Osteoblast (primary cell): ENCODE results near the gene GLI3. TPM values are rescaled to one million over a fixed set of nuclear protein-coding genes. Genes with fewer than 3 reads are reported as not detected.

Experiments used
- DNase-seq: peaks from one replicate; pipeline ENCODE4 v3.0.0; 2011; ENCODE audit warnings: low spot score, mixed read lengths; ENCODE audit not compliant: insufficient read length; ENCODE audit errors: missing footprints
- H2AFZ ChIP-seq: 2 replicates; pipeline ENCODE4 v1.6.0; 2011; ENCODE audit warnings: mild to moderate bottlenecking, low read length
- H3K27ac ChIP-seq: 2 replicates; pipeline ENCODE4 v1.5.1; 2011; ENCODE audit warnings: mild to moderate bottlenecking, low read depth, low read length, moderate library complexity
- H3K27me3 ChIP-seq: 2 replicates; pipeline ENCODE4 v1.6.0; 2012; ENCODE audit warnings: mild to moderate bottlenecking, control low read depth, inconsistent platforms, low read length, moderate library complexity; ENCODE audit not compliant: insufficient read depth
- H3K36me3 ChIP-seq: 2 replicates; pipeline ENCODE4 v1.5.1; 2011; ENCODE audit warnings: mild to moderate bottlenecking, low read length, control low read depth, moderate library complexity; ENCODE audit not compliant: insufficient read depth
- H3K4me1 ChIP-seq: 2 replicates; pipeline ENCODE4 v1.5.1; 2011; ENCODE audit warnings: mild to moderate bottlenecking, low read length, control low read depth, moderate library complexity; ENCODE audit not compliant: insufficient read depth
- H3K4me2 ChIP-seq: 2 replicates; pipeline ENCODE4 v1.6.0; 2011; ENCODE audit warnings: mild to moderate bottlenecking, low read length; ENCODE audit not compliant: insufficient read depth
- H3K4me3 ChIP-seq: fragments of 200-600 bp; sonication (generic); 3 replicates; pipeline ENCODE4 v1.5.1; 2012; ENCODE audit warnings: mild to moderate bottlenecking, low read length, inconsistent platforms; ENCODE audit not compliant: insufficient read depth
- H3K79me2 ChIP-seq: 2 replicates; pipeline ENCODE4 v1.6.0; 2012; ENCODE audit warnings: mild to moderate bottlenecking, low read length, control low read depth, inconsistent platforms; ENCODE audit not compliant: insufficient read depth
- H3K9me3 ChIP-seq: 2 replicates; pipeline ENCODE4 v1.5.1; 2011; ENCODE audit warnings: low read depth, low read length, control low read depth
- H4K20me1 ChIP-seq: 2 replicates; pipeline ENCODE4 v1.6.0; 2012; ENCODE audit warnings: mild to moderate bottlenecking, low read length, control low read depth; ENCODE audit not compliant: insufficient read depth
- CTCF ChIP-seq: IDR thresholded peaks from 2 replicates; pipeline ENCODE4 v1.5.1; 2011; ENCODE audit warnings: mild to moderate bottlenecking, low read depth, low read length, moderate library complexity; ENCODE audit errors: extremely low read depth
- total RNA-seq: library from RNA; depleted of rRNA; stranded (reverse); fragments of >200 nt; gene quantifications from 2 replicates; pipeline ENCODE4 v1.2.3, GENCODE V29; 2012

GLI3 gene
- total RNA-seq, 1 donor, result 11.9 TPM

- TF ChIP-seq CTCF, result no peak
- DNase-seq, result peak; percentile 57
- H3K27ac ChIP-seq, result no peak overlapping the region
- H3K79me2 ChIP-seq, result no peaks in the 10 kb centered on the region
- H2AFZ ChIP-seq, result no peak overlapping the region
- peaks cover 7% of the 10 kb centered on the region for H4K20me1 ChIP-seq
- no peak overlapping the region for H3K4me2 ChIP-seq
- H3K9me3 ChIP-seq, result no peaks in the 10 kb centered on the region
- no peak overlapping the region for H3K4me3 ChIP-seq
- no peaks in the 10 kb centered on the region for H3K36me3 ChIP-seq
- peaks cover 18% of the 10 kb centered on the region for H3K4me1 ChIP-seq
- no peaks in the 10 kb centered on the region for H3K27me3 ChIP-seq
Measured at GRCh38 chr7:42082144-42082543, 154.9 kb downstream of the GLI3 start.

GRCh38 chr7:42081671-42082070, 155.3 kb downstream of the GLI3 start:
- DNase-seq, result no peak
- peaks cover 2% of the 10 kb centered on the region for H4K20me1 ChIP-seq
- H3K27ac ChIP-seq, result no peak overlapping the region
- H3K36me3 ChIP-seq, result no peaks in the 10 kb centered on the region
- TF ChIP-seq CTCF, result no peak
- H3K4me3 ChIP-seq, result no peak overlapping the region
- no peak overlapping the region for H2AFZ ChIP-seq
- no peaks in the 10 kb centered on the region for H3K79me2 ChIP-seq
- H3K4me1 ChIP-seq, result peaks cover 20% of the 10 kb centered on the region
- H3K9me3 ChIP-seq, result no peaks in the 10 kb centered on the region
- no peak overlapping the region for H3K4me2 ChIP-seq
- H3K27me3 ChIP-seq, result no peaks in the 10 kb centered on the region

GRCh38 chr7:42080841-42081586, 156.0 kb downstream of the GLI3 start:
- H3K79me2 ChIP-seq, result no peaks in the 10 kb centered on the region
- H3K4me1 ChIP-seq, result peaks cover 20% of the 10 kb centered on the region
- no peaks in the 10 kb centered on the region for H4K20me1 ChIP-seq
- H3K36me3 ChIP-seq, result no peaks in the 10 kb centered on the region
- no peak overlapping the region for H2AFZ ChIP-seq
- TF ChIP-seq CTCF, result no peak
- no peaks in the 10 kb centered on the region for H3K27me3 ChIP-seq
- DNase-seq, result no peak
- no peak overlapping the region for H3K4me3 ChIP-seq
- H3K4me2 ChIP-seq, result peak overlapping the region; percentile 14
- H3K9me3 ChIP-seq, result no peaks in the 10 kb centered on the region
- peak overlapping the region; percentile 15 for H3K27ac ChIP-seq

GRCh38 chr7:42077271-42078135, 159.5 kb downstream of the GLI3 start:
- no peaks in the 10 kb centered on the region for H3K79me2 ChIP-seq
- DNase-seq, result peak; percentile 73
- H3K4me3 ChIP-seq, result no peak overlapping the region
- H2AFZ ChIP-seq, result no peak overlapping the region
- H3K27me3 ChIP-seq, result no peaks in the 10 kb centered on the region
- peak overlapping the region; percentile 40 for H3K4me2 ChIP-seq
- H4K20me1 ChIP-seq, result no peaks in the 10 kb centered on the region
- H3K4me1 ChIP-seq, result peaks cover 20% of the 10 kb centered on the region
- H3K36me3 ChIP-seq, result no peaks in the 10 kb centered on the region
- no peak for TF ChIP-seq CTCF
- H3K27ac ChIP-seq, result peak overlapping the region; percentile 25
- no peaks in the 10 kb centered on the region for H3K9me3 ChIP-seq
